SU-DHL-6 (cell line): ENCODE measurements around the gene CDK5RAP2.

Experiments used
- EZH2phosphoT487 ChIP-seq: fragments of 200-600 bp; sonication (generic), shearing (Covaris generic); conservative IDR thresholded peaks from 2 replicates; pipeline ENCODE4 v1.6.1; 2018; ENCODE audit warnings: mild to moderate bottlenecking, antibody characterized with exemption, low read length, moderate library complexity, mixed read lengths
- TF ChIP-seq, protein P1 (sequence below): fragments of 200-600 bp; sonication (generic); IDR thresholded peaks from one replicate; pipeline ENCODE4 v1.5.1; 2017; ENCODE audit warnings: antibody characterized with exemption, mild to moderate bottlenecking, low read length, moderate library complexity; ENCODE audit not compliant: insufficient read depth, poor library complexity, severe bottlenecking

DNA sequence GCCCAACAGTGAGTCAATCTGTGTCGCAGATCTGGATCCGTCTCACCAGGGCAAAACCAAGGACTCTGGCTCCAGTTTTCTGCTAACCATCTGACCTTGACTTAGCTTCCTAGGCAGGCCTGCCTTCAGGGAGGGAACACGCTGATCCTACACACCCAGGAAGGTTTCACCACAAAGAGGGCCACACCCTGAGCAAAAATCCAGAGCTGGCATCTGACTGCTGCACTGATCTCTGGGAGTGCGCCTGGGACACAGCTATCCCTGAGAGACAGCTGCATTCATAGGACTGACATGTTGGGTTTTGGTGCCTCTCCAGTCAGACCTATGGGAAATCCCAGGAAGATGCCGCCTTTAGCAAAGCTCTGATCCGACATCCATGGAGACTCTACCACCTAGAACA, 47.5 kb downstream of the CDK5RAP2 start:
- TF ChIP-seq, protein P1, sequence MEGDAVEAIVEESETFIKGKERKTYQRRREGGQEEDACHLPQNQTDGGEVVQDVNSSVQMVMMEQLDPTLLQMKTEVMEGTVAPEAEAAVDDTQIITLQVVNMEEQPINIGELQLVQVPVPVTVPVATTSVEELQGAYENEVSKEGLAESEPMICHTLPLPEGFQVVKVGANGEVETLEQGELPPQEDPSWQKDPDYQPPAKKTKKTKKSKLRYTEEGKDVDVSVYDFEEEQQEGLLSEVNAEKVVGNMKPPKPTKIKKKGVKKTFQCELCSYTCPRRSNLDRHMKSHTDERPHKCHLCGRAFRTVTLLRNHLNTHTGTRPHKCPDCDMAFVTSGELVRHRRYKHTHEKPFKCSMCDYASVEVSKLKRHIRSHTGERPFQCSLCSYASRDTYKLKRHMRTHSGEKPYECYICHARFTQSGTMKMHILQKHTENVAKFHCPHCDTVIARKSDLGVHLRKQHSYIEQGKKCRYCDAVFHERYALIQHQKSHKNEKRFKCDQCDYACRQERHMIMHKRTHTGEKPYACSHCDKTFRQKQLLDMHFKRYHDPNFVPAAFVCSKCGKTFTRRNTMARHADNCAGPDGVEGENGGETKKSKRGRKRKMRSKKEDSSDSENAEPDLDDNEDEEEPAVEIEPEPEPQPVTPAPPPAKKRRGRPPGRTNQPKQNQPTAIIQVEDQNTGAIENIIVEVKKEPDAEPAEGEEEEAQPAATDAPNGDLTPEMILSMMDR: no peak
- TF ChIP-seq EZH2phosphoT487: no peak
